ENCODE data around the gene MBD2. TPM values are rescaled to one million over a fixed set of nuclear protein-coding genes. Genes with fewer than 3 reads are reported as not detected.

Gene MBD2
- total RNA-seq, 1 donor from 2014 or later: 30.7 TPM

- TF ChIP-seq, protein P1, sequence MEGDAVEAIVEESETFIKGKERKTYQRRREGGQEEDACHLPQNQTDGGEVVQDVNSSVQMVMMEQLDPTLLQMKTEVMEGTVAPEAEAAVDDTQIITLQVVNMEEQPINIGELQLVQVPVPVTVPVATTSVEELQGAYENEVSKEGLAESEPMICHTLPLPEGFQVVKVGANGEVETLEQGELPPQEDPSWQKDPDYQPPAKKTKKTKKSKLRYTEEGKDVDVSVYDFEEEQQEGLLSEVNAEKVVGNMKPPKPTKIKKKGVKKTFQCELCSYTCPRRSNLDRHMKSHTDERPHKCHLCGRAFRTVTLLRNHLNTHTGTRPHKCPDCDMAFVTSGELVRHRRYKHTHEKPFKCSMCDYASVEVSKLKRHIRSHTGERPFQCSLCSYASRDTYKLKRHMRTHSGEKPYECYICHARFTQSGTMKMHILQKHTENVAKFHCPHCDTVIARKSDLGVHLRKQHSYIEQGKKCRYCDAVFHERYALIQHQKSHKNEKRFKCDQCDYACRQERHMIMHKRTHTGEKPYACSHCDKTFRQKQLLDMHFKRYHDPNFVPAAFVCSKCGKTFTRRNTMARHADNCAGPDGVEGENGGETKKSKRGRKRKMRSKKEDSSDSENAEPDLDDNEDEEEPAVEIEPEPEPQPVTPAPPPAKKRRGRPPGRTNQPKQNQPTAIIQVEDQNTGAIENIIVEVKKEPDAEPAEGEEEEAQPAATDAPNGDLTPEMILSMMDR (conservative IDR thresholded peaks at IDR 0.05; ENCODE audit: low read depth, low read length): no peak
- no peak overlapping the region for H3K4me3 ChIP-seq (ENCODE audit: low read depth, low read length)
- no peak for DNase-seq (ENCODE audit: low read depth)
Measured at GRCh38 chr18:54148678-54149077, 75.8 kb downstream of the MBD2 start.

- DNase-seq (ENCODE audit: low read depth): no peak
- no peak overlapping the region for H3K4me3 ChIP-seq (ENCODE audit: low read depth, low read length)
- TF ChIP-seq, protein P1 (conservative IDR thresholded peaks at IDR 0.05; ENCODE audit: low read depth, low read length): no peak
Measured at GRCh38 chr18:54148151-54148550, 76.3 kb downstream of the MBD2 start.

DNA sequence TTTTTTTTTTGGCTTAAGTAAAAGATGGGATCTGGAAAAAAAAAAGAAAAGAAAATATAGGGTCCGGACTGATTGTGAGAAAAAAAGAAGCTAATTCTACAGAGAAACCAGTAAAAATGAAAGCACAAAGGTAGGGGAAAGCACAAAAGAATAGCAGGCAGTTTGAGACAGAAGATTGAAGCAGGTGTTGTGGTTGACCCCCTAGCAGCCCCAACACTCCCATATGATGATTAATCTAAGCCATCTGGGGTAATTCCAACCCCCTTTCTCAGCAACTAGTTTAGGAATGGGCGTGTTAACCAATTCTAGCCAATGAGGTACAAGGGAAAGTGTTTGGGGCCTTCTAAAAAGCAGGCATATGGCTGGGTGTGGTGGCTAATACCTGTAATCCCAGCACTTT is 77.0 kb downstream of the MBD2 start:
- DNase-seq (ENCODE audit: low read depth): no peak
- TF ChIP-seq, protein P1 (conservative IDR thresholded peaks at IDR 0.05; ENCODE audit: low read depth, low read length): no peak
- H3K4me3 ChIP-seq (ENCODE audit: low read depth, low read length): no peak overlapping the region

DNA sequence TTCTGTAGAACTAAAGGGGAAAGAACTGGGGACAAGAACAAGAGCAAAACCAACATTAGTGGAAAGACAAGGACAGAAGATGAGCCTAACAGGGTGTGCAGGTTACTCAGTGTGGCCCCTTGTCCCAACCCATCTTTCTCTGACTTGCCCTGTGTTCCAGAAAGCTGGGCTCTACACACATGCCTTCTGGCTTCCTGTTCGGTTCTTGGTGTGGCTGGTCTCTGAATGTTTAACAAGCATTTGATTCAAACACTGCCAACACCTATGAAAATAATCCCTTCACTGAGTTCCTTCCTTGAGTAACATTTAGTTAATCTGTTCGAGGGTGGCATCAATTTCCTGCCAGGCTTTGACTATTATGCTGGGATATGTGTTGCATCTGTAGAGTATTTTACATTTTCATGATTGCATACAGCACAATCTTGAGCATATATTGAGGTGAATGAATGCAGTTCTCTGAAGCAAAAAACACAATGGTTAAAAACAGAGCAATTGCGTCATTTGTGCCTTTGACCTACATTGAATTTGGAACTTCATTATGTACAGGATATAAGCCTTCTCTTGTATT is 83.3 kb downstream of the MBD2 start:
- DNase-seq (ENCODE audit: low read depth): no peak
- H3K4me3 ChIP-seq (ENCODE audit: low read depth, low read length): no peak overlapping the region
- TF ChIP-seq, protein P1 (conservative IDR thresholded peaks at IDR 0.05; ENCODE audit: low read depth, low read length): no peak

DNA sequence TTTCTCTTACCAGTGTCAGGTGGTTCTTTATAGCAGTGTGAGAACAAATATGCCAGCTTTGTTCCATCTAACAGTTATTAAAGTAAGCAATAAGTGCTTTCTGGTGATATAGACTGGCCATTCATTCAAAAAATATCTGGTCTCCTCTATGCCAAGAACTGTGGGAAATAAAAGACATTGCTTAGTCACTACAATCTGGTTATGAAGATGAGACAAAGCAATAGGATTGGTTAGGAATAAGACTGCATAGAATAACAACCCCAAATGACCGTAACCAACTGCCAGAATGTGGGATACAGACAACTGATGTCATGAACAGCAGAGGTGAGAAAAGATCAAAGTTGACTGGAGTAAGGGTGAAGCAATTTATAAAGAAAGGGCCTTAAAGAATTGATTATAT is 83.8 kb downstream of the MBD2 start:
- no peak overlapping the region for H3K4me3 ChIP-seq (ENCODE audit: low read depth, low read length)
- DNase-seq (ENCODE audit: low read depth): no peak
- TF ChIP-seq, protein P1 (conservative IDR thresholded peaks at IDR 0.05; ENCODE audit: low read depth, low read length): no peak

GRCh38 chr18:54135216-54135615 is 89.3 kb downstream of the MBD2 start:
- TF ChIP-seq, protein P1 (conservative IDR thresholded peaks at IDR 0.05; ENCODE audit: low read depth, low read length): no peak
- DNase-seq (ENCODE audit: low read depth): no peak
- H3K4me3 ChIP-seq (ENCODE audit: low read depth, low read length): no peak overlapping the region

DNA sequence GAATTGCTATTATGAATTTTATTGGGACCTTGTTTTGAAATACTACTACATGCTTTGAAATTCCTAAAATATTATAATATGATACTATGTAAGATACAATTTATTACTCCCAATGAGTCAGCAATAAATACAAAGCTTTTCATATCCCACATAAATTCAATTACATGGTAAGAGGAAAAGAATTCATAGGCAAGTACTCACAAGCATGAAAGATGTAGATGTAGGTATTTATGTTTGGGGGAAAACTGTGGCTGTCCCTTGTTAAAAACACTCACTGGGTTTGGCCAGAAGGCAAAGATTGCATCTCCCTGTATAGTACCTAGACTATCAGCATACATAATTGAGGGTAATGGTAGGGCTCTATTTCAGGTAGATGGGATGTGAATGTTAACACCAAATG is 90.4 kb downstream of the MBD2 start:
- TF ChIP-seq, protein P1 (conservative IDR thresholded peaks at IDR 0.05; ENCODE audit: low read depth, low read length): no peak
- no peak for DNase-seq (ENCODE audit: low read depth)

More for the DNA sequence above, 90.4 kb downstream of the MBD2 start:
- no peak overlapping the region for H3K4me3 ChIP-seq (ENCODE audit: low read depth, low read length)

Data from epithelial cell of proximal tubule (primary cell).